WTC11 (cell line): Measurements from ENCODE around the gene SCGB1A1. TPM values are rescaled to one million over a fixed set of nuclear protein-coding genes. Genes with fewer than 3 reads are reported as not detected.

Source experiments
- ATAC-seq: fragments of 200-7000 bp; cut with Tn5 transposase; 2 replicates; pipeline ENCODE4 v1.10.0; 2021; ENCODE audit warnings: mild to moderate bottlenecking, moderate library complexity
- CTCF ChIA-PET: fragments of 300-600 bp; sonication (Branson Sonifier 250); formaldehyde crosslinking; loops from one replicate; lab custom pipeline; 2021; ENCODE audit warnings: antibody characterized with exemption; lab: Charles Lee
- POLR2A ChIA-PET: fragments of 350-600 bp; sonication (Branson Sonifier 250); formaldehyde crosslinking; loops from one replicate; lab custom pipeline; 2021; ENCODE audit warnings: antibody characterized with exemption; lab: Charles Lee
- DNase-seq: peaks from one replicate; pipeline ENCODE4 v3.0.0; 2021; ENCODE audit warnings: low spot score
- H3K27ac Mint-ChIP-seq: 2 replicates; pipeline ENCODE4 v1.8.0; 2021; ENCODE audit warnings: mixed read lengths
- H3K27me3 Mint-ChIP-seq: 2 replicates; pipeline ENCODE4 v1.8.0; 2021; ENCODE audit warnings: low read depth, mild to moderate bottlenecking, moderate library complexity, mixed read lengths
- H3K36me3 Mint-ChIP-seq: 2 replicates; pipeline ENCODE4 v1.8.0; 2021; ENCODE audit warnings: mixed read lengths
- H3K4me1 Mint-ChIP-seq: 2 replicates; pipeline ENCODE4 v1.8.0; 2022; ENCODE audit warnings: mixed read lengths
- H3K4me3 Mint-ChIP-seq: 2 replicates; pipeline ENCODE4 v1.8.0; 2021; ENCODE audit warnings: mild to moderate bottlenecking, moderate library complexity, mixed read lengths
- H3K9me3 Mint-ChIP-seq: 2 replicates; pipeline ENCODE4 v1.8.0; 2021; ENCODE audit warnings: mixed read lengths
- ATF1 ChIP-seq: sonication (generic); formaldehyde crosslinking; IDR thresholded peaks from 2 replicates; pipeline ENCODE4 v1.8.1; 2023; ENCODE audit warnings: mild to moderate bottlenecking, moderate library complexity, missing genetic modification reagents
- ELF4 ChIP-seq: sonication (generic); formaldehyde crosslinking; IDR thresholded peaks from 2 replicates; pipeline ENCODE4 v1.8.1; 2022; ENCODE audit warnings: low read depth, mild to moderate bottlenecking, moderate library complexity, missing genetic modification reagents
- ETV6 ChIP-seq: sonication (generic); formaldehyde crosslinking; IDR thresholded peaks from 2 replicates; pipeline ENCODE4 v1.8.1; 2022; ENCODE audit warnings: mild to moderate bottlenecking, missing genetic modification reagents
- GABPB1 ChIP-seq: sonication (generic); formaldehyde crosslinking; IDR thresholded peaks from 2 replicates; pipeline ENCODE4 v1.8.1; 2023; ENCODE audit warnings: mild to moderate bottlenecking, missing genetic modification reagents
- GRHL2 ChIP-seq: fragments of 250-450 bp; sonication (Bioruptor Pico); IDR thresholded peaks from 2 replicates; pipeline ENCODE4 v1.8.0; 2022; ENCODE audit warnings: mild to moderate bottlenecking, moderate library complexity; ENCODE audit not compliant: insufficient replicate concordance, severe bottlenecking
- JAZF1 ChIP-seq: fragments of 250-450 bp; sonication (Bioruptor Pico); IDR thresholded peaks from 2 replicates; pipeline ENCODE4 v1.9.0; 2021; ENCODE audit warnings: moderate library complexity, mild to moderate bottlenecking, inconsistent platforms
- NFATC4 ChIP-seq: fragments of 250-450 bp; sonication (Bioruptor Pico); IDR thresholded peaks from 2 replicates; pipeline ENCODE4 v1.9.0; 2021; ENCODE audit warnings: mild to moderate bottlenecking
- NFE2L1 ChIP-seq: sonication (generic); formaldehyde crosslinking; IDR thresholded peaks from 2 replicates; pipeline ENCODE4 v1.8.1; 2023; ENCODE audit warnings: missing genetic modification reagents
- RELA ChIP-seq: sonication (generic); formaldehyde crosslinking; IDR thresholded peaks from 2 replicates; pipeline ENCODE4 v1.8.1; 2022; ENCODE audit warnings: missing genetic modification reagents, mild to moderate bottlenecking, borderline replicate concordance
- TCF7 ChIP-seq: sonication (generic); formaldehyde crosslinking; IDR thresholded peaks from 2 replicates; pipeline ENCODE4 v1.8.0; 2022; ENCODE audit warnings: mild to moderate bottlenecking, low read depth, missing genetic modification reagents, moderate library complexity
- TEAD1 ChIP-seq: sonication (generic); formaldehyde crosslinking; IDR thresholded peaks from 2 replicates; pipeline ENCODE4 v1.8.0; 2022; ENCODE audit warnings: mild to moderate bottlenecking, missing genetic modification reagents
- TEAD4 ChIP-seq: sonication (generic); formaldehyde crosslinking; IDR thresholded peaks from 2 replicates; pipeline ENCODE4 v1.8.0; 2022; ENCODE audit warnings: mild to moderate bottlenecking, missing genetic modification reagents
- total RNA-seq: library from RNA; stranded (reverse); gene quantifications from 3 replicates; pipeline ENCODE4 v1.2.3, GENCODE V29; 2021
- TF ChIP-seq, protein P1 (sequence below): sonication (generic); formaldehyde crosslinking; IDR thresholded peaks from 2 replicates; pipeline ENCODE4 v1.8.1; 2022; ENCODE audit warnings: mild to moderate bottlenecking, moderate library complexity, missing genetic modification reagents
- TF ChIP-seq, protein P2 (sequence below): sonication (generic); formaldehyde crosslinking; IDR thresholded peaks from 2 replicates; pipeline ENCODE4 v1.8.1; 2023; ENCODE audit warnings: mild to moderate bottlenecking, missing genetic modification reagents, moderate library complexity
- TF ChIP-seq, protein P3 (sequence below): sonication (generic); formaldehyde crosslinking; IDR thresholded peaks from 2 replicates; pipeline ENCODE4 v1.8.0; 2023; ENCODE audit warnings: missing genetic modification reagents
- TF ChIP-seq, protein P4 (sequence below): sonication (generic); formaldehyde crosslinking; IDR thresholded peaks from 2 replicates; pipeline ENCODE4 v1.8.1; 2022; ENCODE audit warnings: mild to moderate bottlenecking, missing genetic modification reagents, moderate library complexity, borderline replicate concordance
- TF ChIP-seq, protein P5 (sequence below): sonication (generic); formaldehyde crosslinking; IDR thresholded peaks from 2 replicates; pipeline ENCODE4 v1.8.0; 2022; ENCODE audit warnings: mild to moderate bottlenecking, missing genetic modification reagents
- TF ChIP-seq, protein P6 (sequence below): sonication (generic); formaldehyde crosslinking; IDR thresholded peaks from 2 replicates; pipeline ENCODE4 v1.8.1; 2022; ENCODE audit warnings: missing genetic modification reagents, borderline replicate concordance
- TF ChIP-seq, protein P7 (sequence below): sonication (generic); formaldehyde crosslinking; IDR thresholded peaks from 2 replicates; pipeline ENCODE4 v1.8.1; 2023; ENCODE audit warnings: mild to moderate bottlenecking, missing genetic modification reagents
- TF ChIP-seq, protein P8 (sequence below): fragments of 250-450 bp; sonication (Bioruptor Pico); IDR thresholded peaks from 2 replicates; pipeline ENCODE4 v1.9.0; 2021; ENCODE audit warnings: mild to moderate bottlenecking

The SCGB1A1 gene
- total RNA-seq, 1 experiment from 2014 or later, result 1.2 TPM

DNA sequence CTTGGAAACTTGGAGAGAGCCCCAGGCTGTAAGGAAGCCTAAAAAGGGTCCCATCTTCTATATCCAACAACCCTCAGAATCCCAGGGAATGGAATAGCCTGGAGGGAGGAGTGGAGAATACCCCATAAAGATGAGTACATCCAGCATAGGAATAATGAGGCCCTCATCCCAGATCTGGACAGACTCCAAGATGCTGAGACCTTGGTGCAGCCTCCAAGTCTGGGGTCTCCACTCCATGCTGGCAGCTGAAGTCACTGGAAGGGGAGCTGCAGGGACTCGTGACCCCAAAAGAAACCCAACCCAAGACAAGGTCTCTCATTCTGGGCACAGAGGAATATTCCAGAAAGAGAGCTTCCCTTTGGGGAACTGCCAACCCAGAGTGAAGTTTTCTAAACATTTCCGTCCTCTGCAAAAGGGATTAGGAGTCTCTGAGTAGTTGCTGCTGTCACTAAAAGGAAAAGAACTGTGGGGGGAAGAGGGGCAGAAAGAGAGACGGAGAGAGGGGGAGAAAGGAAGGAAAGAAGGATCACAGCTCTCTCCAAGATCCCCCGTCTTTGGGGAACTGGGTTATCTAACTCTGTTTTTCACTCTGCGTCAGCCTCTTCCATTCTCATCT, 589 bp downstream of the SCGB1A1 start:
- Mint-ChIP-seq H3K27me3 (peaks cover 38% of the 10 kb centered on the region), H3K4me1 (no peaks in the 10 kb centered on the region), H3K4me3 (no peak overlapping the region), H3K27ac (no peak overlapping the region), H3K9me3 (no peaks in the 10 kb centered on the region), H3K36me3 (no peaks in the 10 kb centered on the region)
- TF ChIP-seq, protein P1, sequence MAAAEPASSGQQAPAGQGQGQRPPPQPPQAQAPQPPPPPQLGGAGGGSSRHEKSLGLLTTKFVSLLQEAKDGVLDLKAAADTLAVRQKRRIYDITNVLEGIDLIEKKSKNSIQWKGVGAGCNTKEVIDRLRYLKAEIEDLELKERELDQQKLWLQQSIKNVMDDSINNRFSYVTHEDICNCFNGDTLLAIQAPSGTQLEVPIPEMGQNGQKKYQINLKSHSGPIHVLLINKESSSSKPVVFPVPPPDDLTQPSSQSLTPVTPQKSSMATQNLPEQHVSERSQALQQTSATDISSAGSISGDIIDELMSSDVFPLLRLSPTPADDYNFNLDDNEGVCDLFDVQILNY (CRISPR knock-in tag), result no peak
- TF ChIP-seq TEAD1 (CRISPR knock-in tag), result no peak
- TF ChIP-seq GABPB1 (CRISPR knock-in tag), result no peak
- TF ChIP-seq GRHL2, result no peak
- TF ChIP-seq, protein P2, sequence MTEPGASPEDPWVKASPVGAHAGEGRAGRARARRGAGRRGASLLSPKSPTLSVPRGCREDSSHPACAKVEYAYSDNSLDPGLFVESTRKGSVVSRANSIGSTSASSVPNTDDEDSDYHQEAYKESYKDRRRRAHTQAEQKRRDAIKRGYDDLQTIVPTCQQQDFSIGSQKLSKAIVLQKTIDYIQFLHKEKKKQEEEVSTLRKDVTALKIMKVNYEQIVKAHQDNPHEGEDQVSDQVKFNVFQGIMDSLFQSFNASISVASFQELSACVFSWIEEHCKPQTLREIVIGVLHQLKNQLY (CRISPR knock-in tag), result no peak
- TF ChIP-seq JAZF1, result no peak
- TF ChIP-seq RELA (CRISPR knock-in tag), result no peak
- TF ChIP-seq, protein P3, sequence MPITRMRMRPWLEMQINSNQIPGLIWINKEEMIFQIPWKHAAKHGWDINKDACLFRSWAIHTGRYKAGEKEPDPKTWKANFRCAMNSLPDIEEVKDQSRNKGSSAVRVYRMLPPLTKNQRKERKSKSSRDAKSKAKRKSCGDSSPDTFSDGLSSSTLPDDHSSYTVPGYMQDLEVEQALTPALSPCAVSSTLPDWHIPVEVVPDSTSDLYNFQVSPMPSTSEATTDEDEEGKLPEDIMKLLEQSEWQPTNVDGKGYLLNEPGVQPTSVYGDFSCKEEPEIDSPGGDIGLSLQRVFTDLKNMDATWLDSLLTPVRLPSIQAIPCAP (CRISPR knock-in tag), result no peak
- no peak for TF ChIP-seq NFE2L1 (CRISPR knock-in tag)
- no peak for TF ChIP-seq NFATC4 (CRISPR knock-in tag)
- TF ChIP-seq, protein P4, sequence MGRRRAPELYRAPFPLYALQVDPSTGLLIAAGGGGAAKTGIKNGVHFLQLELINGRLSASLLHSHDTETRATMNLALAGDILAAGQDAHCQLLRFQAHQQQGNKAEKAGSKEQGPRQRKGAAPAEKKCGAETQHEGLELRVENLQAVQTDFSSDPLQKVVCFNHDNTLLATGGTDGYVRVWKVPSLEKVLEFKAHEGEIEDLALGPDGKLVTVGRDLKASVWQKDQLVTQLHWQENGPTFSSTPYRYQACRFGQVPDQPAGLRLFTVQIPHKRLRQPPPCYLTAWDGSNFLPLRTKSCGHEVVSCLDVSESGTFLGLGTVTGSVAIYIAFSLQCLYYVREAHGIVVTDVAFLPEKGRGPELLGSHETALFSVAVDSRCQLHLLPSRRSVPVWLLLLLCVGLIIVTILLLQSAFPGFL, result no peak
- TF ChIP-seq, protein P5, sequence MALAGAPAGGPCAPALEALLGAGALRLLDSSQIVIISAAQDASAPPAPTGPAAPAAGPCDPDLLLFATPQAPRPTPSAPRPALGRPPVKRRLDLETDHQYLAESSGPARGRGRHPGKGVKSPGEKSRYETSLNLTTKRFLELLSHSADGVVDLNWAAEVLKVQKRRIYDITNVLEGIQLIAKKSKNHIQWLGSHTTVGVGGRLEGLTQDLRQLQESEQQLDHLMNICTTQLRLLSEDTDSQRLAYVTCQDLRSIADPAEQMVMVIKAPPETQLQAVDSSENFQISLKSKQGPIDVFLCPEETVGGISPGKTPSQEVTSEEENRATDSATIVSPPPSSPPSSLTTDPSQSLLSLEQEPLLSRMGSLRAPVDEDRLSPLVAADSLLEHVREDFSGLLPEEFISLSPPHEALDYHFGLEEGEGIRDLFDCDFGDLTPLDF, result no peak
- ATAC-seq, result no peak
- ChIA-PET POLR2A (no interaction called here), CTCF (interaction anchor here (1.1 to 11.8 kb wide), 3 partner anchors 25 to 141 kb away, joined by 3 to 552 read pairs (median 18); partner anchors contain the start of gene AHNAK)
- DNase-seq, result no peak

DNA sequence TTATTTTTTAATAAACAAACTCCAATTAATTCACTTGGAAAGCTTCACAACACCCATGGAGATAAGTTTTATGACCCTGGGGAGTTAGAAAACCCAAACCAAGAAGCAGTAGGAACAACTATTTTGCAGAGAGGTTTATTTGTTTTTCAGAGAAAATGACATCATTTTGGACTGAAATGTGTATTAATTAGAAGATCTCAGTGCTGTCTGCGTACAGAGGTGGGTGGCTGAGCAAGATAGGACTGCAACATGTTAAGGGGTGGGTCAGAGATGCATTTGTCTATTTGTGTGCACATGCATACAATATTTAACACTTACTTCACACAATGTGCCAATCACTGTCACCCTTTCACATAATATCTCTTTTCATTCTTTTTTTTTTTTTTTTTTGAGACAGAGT, 1.1 kb downstream of the SCGB1A1 start:
- H3K27ac Mint-ChIP-seq, result no peak overlapping the region
- H3K4me1 Mint-ChIP-seq, result no peaks in the 10 kb centered on the region
- ATAC-seq (no peak), DNase-seq (no peak)
- TF ChIP-seq ELF4 (CRISPR knock-in tag) (no peak), TCF7 (CRISPR knock-in tag) (no peak), ATF1 (CRISPR knock-in tag) (no peak), ETV6 (CRISPR knock-in tag) (no peak), TEAD4 (no peak)
- TF ChIP-seq, protein P6, sequence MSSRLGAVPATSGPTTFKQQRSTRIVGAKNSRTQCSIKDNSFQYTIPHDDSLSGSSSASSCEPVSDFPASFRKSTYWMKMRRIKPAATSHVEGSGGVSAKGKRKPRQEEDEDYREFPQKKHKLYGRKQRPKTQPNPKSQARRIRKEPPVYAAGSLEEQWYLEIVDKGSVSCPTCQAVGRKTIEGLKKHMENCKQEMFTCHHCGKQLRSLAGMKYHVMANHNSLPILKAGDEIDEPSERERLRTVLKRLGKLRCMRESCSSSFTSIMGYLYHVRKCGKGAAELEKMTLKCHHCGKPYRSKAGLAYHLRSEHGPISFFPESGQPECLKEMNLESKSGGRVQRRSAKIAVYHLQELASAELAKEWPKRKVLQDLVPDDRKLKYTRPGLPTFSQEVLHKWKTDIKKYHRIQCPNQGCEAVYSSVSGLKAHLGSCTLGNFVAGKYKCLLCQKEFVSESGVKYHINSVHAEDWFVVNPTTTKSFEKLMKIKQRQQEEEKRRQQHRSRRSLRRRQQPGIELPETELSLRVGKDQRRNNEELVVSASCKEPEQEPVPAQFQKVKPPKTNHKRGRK, result no peak
- TF ChIP-seq, protein P7, sequence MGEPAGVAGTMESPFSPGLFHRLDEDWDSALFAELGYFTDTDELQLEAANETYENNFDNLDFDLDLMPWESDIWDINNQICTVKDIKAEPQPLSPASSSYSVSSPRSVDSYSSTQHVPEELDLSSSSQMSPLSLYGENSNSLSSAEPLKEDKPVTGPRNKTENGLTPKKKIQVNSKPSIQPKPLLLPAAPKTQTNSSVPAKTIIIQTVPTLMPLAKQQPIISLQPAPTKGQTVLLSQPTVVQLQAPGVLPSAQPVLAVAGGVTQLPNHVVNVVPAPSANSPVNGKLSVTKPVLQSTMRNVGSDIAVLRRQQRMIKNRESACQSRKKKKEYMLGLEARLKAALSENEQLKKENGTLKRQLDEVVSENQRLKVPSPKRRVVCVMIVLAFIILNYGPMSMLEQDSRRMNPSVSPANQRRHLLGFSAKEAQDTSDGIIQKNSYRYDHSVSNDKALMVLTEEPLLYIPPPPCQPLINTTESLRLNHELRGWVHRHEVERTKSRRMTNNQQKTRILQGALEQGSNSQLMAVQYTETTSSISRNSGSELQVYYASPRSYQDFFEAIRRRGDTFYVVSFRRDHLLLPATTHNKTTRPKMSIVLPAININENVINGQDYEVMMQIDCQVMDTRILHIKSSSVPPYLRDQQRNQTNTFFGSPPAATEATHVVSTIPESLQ (CRISPR knock-in tag), result no peak
- TF ChIP-seq, protein P8, sequence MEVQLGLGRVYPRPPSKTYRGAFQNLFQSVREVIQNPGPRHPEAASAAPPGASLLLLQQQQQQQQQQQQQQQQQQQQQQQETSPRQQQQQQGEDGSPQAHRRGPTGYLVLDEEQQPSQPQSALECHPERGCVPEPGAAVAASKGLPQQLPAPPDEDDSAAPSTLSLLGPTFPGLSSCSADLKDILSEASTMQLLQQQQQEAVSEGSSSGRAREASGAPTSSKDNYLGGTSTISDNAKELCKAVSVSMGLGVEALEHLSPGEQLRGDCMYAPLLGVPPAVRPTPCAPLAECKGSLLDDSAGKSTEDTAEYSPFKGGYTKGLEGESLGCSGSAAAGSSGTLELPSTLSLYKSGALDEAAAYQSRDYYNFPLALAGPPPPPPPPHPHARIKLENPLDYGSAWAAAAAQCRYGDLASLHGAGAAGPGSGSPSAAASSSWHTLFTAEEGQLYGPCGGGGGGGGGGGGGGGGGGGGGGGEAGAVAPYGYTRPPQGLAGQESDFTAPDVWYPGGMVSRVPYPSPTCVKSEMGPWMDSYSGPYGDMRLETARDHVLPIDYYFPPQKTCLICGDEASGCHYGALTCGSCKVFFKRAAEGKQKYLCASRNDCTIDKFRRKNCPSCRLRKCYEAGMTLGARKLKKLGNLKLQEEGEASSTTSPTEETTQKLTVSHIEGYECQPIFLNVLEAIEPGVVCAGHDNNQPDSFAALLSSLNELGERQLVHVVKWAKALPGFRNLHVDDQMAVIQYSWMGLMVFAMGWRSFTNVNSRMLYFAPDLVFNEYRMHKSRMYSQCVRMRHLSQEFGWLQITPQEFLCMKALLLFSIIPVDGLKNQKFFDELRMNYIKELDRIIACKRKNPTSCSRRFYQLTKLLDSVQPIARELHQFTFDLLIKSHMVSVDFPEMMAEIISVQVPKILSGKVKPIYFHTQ (CRISPR knock-in tag), result no peak
- CTCF ChIA-PET, result interaction anchor here (1.1 to 11.8 kb wide), 3 partner anchors 25 to 141 kb away, joined by 3 to 552 read pairs (median 18); partner anchors contain the start of gene AHNAK
- POLR2A ChIA-PET, result no interaction called here
- H3K9me3 Mint-ChIP-seq, result no peaks in the 10 kb centered on the region
- H3K36me3 Mint-ChIP-seq, result no peaks in the 10 kb centered on the region
- no peak overlapping the region for H3K4me3 Mint-ChIP-seq
- H3K27me3 Mint-ChIP-seq, result peaks cover 43% of the 10 kb centered on the region
